ENCODE measurements around the gene HRH2. TPM values are rescaled to one million over a fixed set of nuclear protein-coding genes. Genes with fewer than 3 reads are reported as not detected.
A peak's percentile ranks its signal among the peaks of the same experiment; 100 is the strongest.

The HRH2 gene
- total RNA-seq, 6 experiments from 2014 or later = not detected

GRCh38 chr5:175696139-175696854, 38.4 kb downstream of the HRH2 start:
- no peak for DNase-seq
- Mint-ChIP-seq H3K27me3 (ENCODE audit: insufficient read depth) (peaks cover 13% of the 10 kb centered on the region), H3K36me3 (ENCODE audit: low read depth) (no peaks in the 10 kb centered on the region; the same call in 1 of the 2 replicates), H3K27ac (no peak overlapping the region), H3K9me3 (peaks cover 5% of the 10 kb centered on the region; the same call in 1 of the 2 replicates), H3K4me3 (no peak overlapping the region), H3K4me1 (ENCODE audit: low read depth) (no peaks in the 10 kb centered on the region)
- peak; percentile 52 for TF ChIP-seq CTCF (IDR thresholded peaks at IDR 0.05)

DNA sequence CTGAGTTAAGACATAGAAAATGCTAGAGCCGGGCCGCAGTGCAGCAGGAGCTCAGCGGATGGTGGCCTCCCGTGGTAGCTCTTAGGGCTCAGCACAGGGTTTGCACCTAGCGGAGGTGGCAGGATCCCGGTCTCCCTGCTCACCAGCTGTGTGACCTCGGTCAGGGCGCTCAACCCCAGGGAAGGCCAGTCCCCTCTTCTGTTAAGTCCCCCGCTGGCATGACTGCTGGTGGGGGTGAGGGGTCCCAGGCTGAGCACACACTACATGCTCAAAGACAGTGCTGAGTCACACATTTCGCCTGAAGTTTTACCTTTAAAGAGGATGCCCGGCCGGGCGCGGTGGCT, 39.0 kb downstream of the HRH2 start:
- TF ChIP-seq CTCF (IDR thresholded peaks at IDR 0.05) = no peak
- Mint-ChIP-seq H3K27me3 (ENCODE audit: insufficient read depth) (peaks cover 13% of the 10 kb centered on the region), H3K36me3 (ENCODE audit: low read depth) (no peaks in the 10 kb centered on the region; the same call in 1 of the 2 replicates), H3K4me1 (ENCODE audit: low read depth) (no peaks in the 10 kb centered on the region), H3K9me3 (peaks cover 5% of the 10 kb centered on the region; the same call in 1 of the 2 replicates), H3K4me3 (no peak overlapping the region), H3K27ac (no peak overlapping the region)
- DNase-seq = no peak

- no peaks in the 10 kb centered on the region for H3K4me1 Mint-ChIP-seq (ENCODE audit: low read depth)
- H3K27me3 Mint-ChIP-seq (ENCODE audit: insufficient read depth) = peaks cover 11% of the 10 kb centered on the region
- TF ChIP-seq CTCF (IDR thresholded peaks at IDR 0.05) = no peak
- no peak for DNase-seq
- no peak overlapping the region for H3K4me3 Mint-ChIP-seq
- H3K36me3 Mint-ChIP-seq (ENCODE audit: low read depth) = no peaks in the 10 kb centered on the region; the same call in 1 of the 2 replicates
- no peak overlapping the region for H3K27ac Mint-ChIP-seq
- peaks cover 5% of the 10 kb centered on the region; the same call in 1 of the 2 replicates for H3K9me3 Mint-ChIP-seq
These were observed 40.0 kb downstream of the HRH2 start for GRCh38 chr5:175697846-175698245.

DNA sequence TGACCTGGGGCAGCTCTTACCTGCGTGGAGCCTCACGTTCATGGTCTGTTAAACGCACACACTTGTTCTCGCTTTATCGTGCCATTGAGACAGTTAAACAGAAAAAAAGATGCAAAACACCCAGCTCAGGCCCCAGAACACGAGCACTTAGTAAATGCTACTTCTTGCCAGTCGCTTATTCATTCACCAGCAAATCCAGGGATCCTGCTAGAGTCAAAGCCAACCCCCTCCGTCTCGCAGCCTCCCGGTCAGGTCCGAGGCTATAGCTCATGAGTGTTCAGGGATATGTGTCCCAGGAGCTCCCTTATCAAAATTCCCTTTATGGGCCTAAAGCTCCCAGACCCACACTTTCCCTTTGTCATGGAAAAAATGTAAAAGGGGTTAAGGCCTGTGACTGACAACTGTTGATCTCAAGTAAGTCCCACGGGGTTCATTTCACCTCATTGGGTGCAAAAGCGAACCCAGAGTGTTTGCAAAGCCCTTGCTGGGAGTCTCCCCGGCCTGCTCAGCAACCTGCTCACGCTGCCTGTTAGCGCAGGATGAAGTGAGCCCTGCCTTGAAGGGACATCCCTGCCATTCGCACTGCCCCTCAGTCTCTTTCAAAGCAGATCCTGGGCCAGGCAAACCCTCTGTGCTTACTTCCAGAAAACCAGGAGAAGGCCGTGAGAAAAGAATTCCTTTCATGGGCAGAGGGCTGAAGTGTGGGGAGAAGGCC, 40.7 kb downstream of the HRH2 start:
- no peak for DNase-seq
- Mint-ChIP-seq H3K4me3 (no peak overlapping the region), H3K4me1 (ENCODE audit: low read depth) (no peaks in the 10 kb centered on the region), H3K27me3 (ENCODE audit: insufficient read depth) (peaks cover 7% of the 10 kb centered on the region; the same call in 1 of the 2 replicates), H3K27ac (no peak overlapping the region), H3K36me3 (ENCODE audit: low read depth) (no peaks in the 10 kb centered on the region; the same call in 1 of the 2 replicates), H3K9me3 (peaks cover 5% of the 10 kb centered on the region; the same call in 1 of the 2 replicates)
- TF ChIP-seq CTCF (IDR thresholded peaks at IDR 0.05) = no peak

DNA sequence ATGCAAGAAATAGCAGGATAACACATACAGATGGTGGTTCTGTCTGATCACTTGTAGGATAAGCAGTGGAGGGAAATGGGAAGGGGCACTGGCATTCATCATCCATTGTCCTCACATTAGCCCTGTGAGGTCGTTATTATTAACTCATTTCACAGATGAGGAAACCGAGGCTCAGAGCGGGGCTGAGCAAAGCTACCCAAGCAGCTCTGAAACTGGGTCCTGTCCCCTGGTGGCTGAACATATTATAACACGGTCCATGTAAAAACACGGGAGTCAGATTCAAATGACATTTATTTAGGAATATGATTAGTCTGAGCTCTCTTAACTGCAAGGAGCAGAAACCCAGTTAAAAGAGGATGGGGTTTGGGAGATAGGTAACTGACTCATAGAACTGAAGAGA, 43.1 kb downstream of the HRH2 start:
- DNase-seq = no peak
- peaks cover 7% of the 10 kb centered on the region; the same call in 1 of the 2 replicates for H3K27me3 Mint-ChIP-seq (ENCODE audit: insufficient read depth)
- H3K36me3 Mint-ChIP-seq (ENCODE audit: low read depth) = no peaks in the 10 kb centered on the region; the same call in 1 of the 2 replicates
- peaks cover 5% of the 10 kb centered on the region; the same call in 1 of the 2 replicates for H3K9me3 Mint-ChIP-seq
- no peak overlapping the region for H3K27ac Mint-ChIP-seq
- H3K4me1 Mint-ChIP-seq (ENCODE audit: low read depth) = no peaks in the 10 kb centered on the region
- peak; percentile 61 for TF ChIP-seq CTCF (IDR thresholded peaks at IDR 0.05)
- no peak overlapping the region for H3K4me3 Mint-ChIP-seq
